ENCODE results near the gene NMD3. TPM values are rescaled to one million over a fixed set of nuclear protein-coding genes. Genes with fewer than 3 reads are reported as not detected.

Gene NMD3
- total and polyA plus RNA-seq, 9 of the 15 experiments (the other 6 are each of a cell fraction or from before 2014, with no cell fraction given): 63.5 to 178 (median 111) TPM

DNA sequence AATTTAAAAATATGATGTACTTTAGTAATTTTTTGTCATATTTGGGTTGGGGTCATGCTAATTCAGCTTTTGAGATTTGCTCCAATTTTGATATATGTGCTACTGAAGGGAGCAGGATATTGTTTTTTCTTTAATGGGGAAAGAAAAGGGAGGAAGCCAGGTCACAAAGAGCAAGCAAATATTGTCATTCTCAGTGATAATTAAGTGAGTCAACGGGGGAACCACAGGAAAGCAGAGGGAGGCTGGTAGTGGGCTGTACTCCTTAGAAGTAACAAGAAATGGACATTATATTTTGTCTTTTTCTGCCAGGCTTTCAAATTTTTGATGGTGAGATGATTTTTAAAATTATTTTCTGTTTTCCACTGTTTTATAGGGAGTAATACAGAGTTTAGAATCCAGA is 45.6 kb upstream of the NMD3 start:
- intact Hi-C loops (cut with micrococcal nuclease): no loop called here
- Histone ChIP-seq H3K9me1 (ENCODE audit: control insufficient read depth, insufficient read depth, low read length) (no peaks in the 10 kb centered on the region), H3K27me3 (ENCODE audit: control insufficient read depth in 2 of 2, insufficient read depth in 2 of 2, low read length in 2 of 2) (no peaks in the 10 kb centered on the region), H4K20me1 (replicated peaks; ENCODE audit: control insufficient read depth, insufficient read depth, low read length) (no peaks in the 10 kb centered on the region), H2AFZ (ENCODE audit: low read depth, low read length) (no peak overlapping the region), H3K79me2 (ENCODE audit: control insufficient read depth, insufficient read depth, low read length) (no peaks in the 10 kb centered on the region), H3K4me1 (replicated peaks in 1 of 2; ENCODE audit: control insufficient read depth in 2 of 2, insufficient read depth in 2 of 2, low read length in 2 of 2) (no peaks in the 10 kb centered on the region), H3K36me3 (ENCODE audit: control insufficient read depth, insufficient read depth, low read length) (no peaks in the 10 kb centered on the region), H3K27ac (ENCODE audit: extremely low read depth, low read depth, low read length) (no peak overlapping the region), H3K4me2 (ENCODE audit: insufficient read depth, low read length) (no peak overlapping the region), H3K9me3 (replicated peaks; ENCODE audit: control insufficient read depth, insufficient read depth, low read depth, low read length) (no peaks in the 10 kb centered on the region), H3K9ac (ENCODE audit: insufficient read depth in 1 of 2, low read depth in 2 of 2, low read length in 2 of 2) (no peak overlapping the region), H3K4me3 (no peak overlapping the region)
- BruUV-seq (replicated peaks): no TSS peak
- ChIA-PET POLR2A (no interaction called here), CTCF (ENCODE audit: low intra/inter-chr PET ratio) (no interaction called here)
- FAIRE-seq (no peak), DNase-seq (ENCODE audit: extremely low read depth in 1 of 4, low spot score in 3 of 4) (no peak), ATAC-seq (no peak)
- in situ Hi-C loops (cut with MboI): no loop called here
- WGBS (ENCODE audit: insufficient coverage, low coverage, missing lambda C conversion rate): 0% methylated on average over 1 of the region's 1 CpG
- TF ChIP-seq ZNF584 (CRISPR knock-in tag; IDR thresholded peaks at IDR 0.05; ENCODE audit: low read depth) (no peak), ZNF146 (CRISPR knock-in tag; IDR thresholded peaks at IDR 0.05; ENCODE audit: unreplicated experiment) (no peak), SP1 (CRISPR knock-in tag; IDR thresholded peaks at IDR 0.05) (no peak), HDAC8 (tag; IDR thresholded peaks at IDR 0.05) (no peak), KLF10 (CRISPR knock-in tag; IDR thresholded peaks at IDR 0.05) (no peak)
- TF ChIP-seq, protein P1, sequence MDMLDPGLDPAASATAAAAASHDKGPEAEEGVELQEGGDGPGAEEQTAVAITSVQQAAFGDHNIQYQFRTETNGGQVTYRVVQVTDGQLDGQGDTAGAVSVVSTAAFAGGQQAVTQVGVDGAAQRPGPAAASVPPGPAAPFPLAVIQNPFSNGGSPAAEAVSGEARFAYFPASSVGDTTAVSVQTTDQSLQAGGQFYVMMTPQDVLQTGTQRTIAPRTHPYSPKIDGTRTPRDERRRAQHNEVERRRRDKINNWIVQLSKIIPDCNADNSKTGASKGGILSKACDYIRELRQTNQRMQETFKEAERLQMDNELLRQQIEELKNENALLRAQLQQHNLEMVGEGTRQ (CRISPR knock-in tag; IDR thresholded peaks at IDR 0.05): no peak

DNA sequence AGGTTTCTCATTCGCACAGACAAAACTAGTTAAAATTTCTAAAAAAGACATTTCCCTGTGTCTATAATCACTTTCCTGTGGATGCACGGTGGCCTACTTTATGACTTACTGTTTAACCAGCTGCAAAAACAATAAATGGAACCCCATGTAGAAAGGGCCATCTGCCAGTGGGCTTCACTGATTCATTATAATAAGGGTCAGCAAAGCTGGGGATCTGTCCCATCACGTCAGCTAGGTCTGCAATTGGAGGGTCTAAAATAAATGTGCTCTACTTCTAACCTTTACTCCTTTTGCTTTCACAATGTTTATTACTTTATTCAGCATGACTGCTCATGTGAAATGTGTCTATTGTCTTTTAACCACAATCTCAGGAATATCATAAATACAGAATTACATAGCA is 43.1 kb upstream of the NMD3 start:
- 0% methylated on average over 3 of the region's 3 CpGs for WGBS (ENCODE audit: insufficient coverage, low coverage, missing lambda C conversion rate)
- TF ChIP-seq BHLHE40 (IDR thresholded peaks at IDR 0.05; ENCODE audit: low read length): no peak
- TF ChIP-seq HEY1 (CRISPR knock-in tag; IDR thresholded peaks at IDR 0.05; ENCODE audit: borderline replicate concordance): no peak
- no peak for TF ChIP-seq FOXJ3 (CRISPR knock-in tag; IDR thresholded peaks at IDR 0.05)
- no peak for TF ChIP-seq HNRNPUL1 (IDR thresholded peaks at IDR 0.05; ENCODE audit: low read length)
- no peak for TF ChIP-seq ZFP1 (CRISPR knock-in tag; IDR thresholded peaks at IDR 0.05)
- no peak for TF ChIP-seq ZNF444 (CRISPR knock-in tag; IDR thresholded peaks at IDR 0.05)
- TF ChIP-seq, protein P2, sequence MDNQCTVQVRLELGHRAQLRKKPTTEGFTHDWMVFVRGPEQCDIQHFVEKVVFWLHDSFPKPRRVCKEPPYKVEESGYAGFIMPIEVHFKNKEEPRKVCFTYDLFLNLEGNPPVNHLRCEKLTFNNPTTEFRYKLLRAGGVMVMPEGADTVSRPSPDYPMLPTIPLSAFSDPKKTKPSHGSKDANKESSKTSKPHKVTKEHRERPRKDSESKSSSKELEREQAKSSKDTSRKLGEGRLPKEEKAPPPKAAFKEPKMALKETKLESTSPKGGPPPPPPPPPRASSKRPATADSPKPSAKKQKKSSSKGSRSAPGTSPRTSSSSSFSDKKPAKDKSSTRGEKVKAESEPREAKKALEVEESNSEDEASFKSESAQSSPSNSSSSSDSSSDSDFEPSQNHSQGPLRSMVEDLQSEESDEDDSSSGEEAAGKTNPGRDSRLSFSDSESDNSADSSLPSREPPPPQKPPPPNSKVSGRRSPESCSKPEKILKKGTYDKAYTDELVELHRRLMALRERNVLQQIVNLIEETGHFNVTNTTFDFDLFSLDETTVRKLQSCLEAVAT (IDR thresholded peaks at IDR 0.05): no peak
- TF ChIP-seq YBX1 (IDR thresholded peaks at IDR 0.05): no peak
- TF ChIP-seq ZNF12 (CRISPR knock-in tag; IDR thresholded peaks at IDR 0.05): no peak
- no peak for FAIRE-seq
- Histone ChIP-seq H3K9ac (ENCODE audit: insufficient read depth in 1 of 2, low read depth in 2 of 2, low read length in 2 of 2) (no peak overlapping the region), H3K27me3 (ENCODE audit: control insufficient read depth in 2 of 2, insufficient read depth in 2 of 2, low read length in 2 of 2) (no peaks in the 10 kb centered on the region), H3K79me2 (ENCODE audit: control insufficient read depth, insufficient read depth, low read length) (no peaks in the 10 kb centered on the region), H3K36me3 (ENCODE audit: control insufficient read depth, insufficient read depth, low read length) (no peaks in the 10 kb centered on the region), H3K4me1 (replicated peaks in 1 of 2; ENCODE audit: control insufficient read depth in 2 of 2, insufficient read depth in 2 of 2, low read length in 2 of 2) (no peaks in the 10 kb centered on the region), H3K4me2 (ENCODE audit: insufficient read depth, low read length) (no peak overlapping the region), H2AFZ (ENCODE audit: low read depth, low read length) (no peak overlapping the region), H4K20me1 (replicated peaks; ENCODE audit: control insufficient read depth, insufficient read depth, low read length) (no peaks in the 10 kb centered on the region), H3K9me1 (ENCODE audit: control insufficient read depth, insufficient read depth, low read length) (no peaks in the 10 kb centered on the region), H3K4me3 (no peak overlapping the region), H3K27ac (ENCODE audit: extremely low read depth, low read depth, low read length) (no peak overlapping the region), H3K9me3 (replicated peaks; ENCODE audit: control insufficient read depth, insufficient read depth, low read depth, low read length) (no peaks in the 10 kb centered on the region)
- no peak for DNase-seq (ENCODE audit: extremely low read depth in 1 of 4, low spot score in 3 of 4)
- CTCF ChIA-PET (ENCODE audit: low intra/inter-chr PET ratio): no interaction called here
- in situ Hi-C loops (cut with MboI) (no loop called here), intact Hi-C loops (cut with micrococcal nuclease) (no loop called here)
- POLR2A ChIA-PET: no interaction called here
- no peak for ATAC-seq
- no TSS peak for BruUV-seq (replicated peaks)
